Stomach smooth muscle (tissue), 2 donors: ENCODE results near the gene SHROOM3.
"Not testable (repeated sequence)": the region's sequence is repeated elsewhere in the genome, so short reads cannot be mapped to it uniquely, and the experiment has no call there.

Experiments
- H3K27ac ChIP-seq: one replicate; pipeline ENCODE4 v1.7.0; 2013; ENCODE audit warnings: mild to moderate bottlenecking, low read length, inconsistent platforms
- H3K27me3 ChIP-seq, 2 donors: one replicate each; pipeline ENCODE4 v1.7.0; 2013; ENCODE audit warnings: low read length in 2 of 2; ENCODE audit not compliant: insufficient read depth in 2 of 2, control insufficient read depth in 1 of 2
- H3K36me3 ChIP-seq, 2 donors: one replicate each; pipeline ENCODE4 v1.7.0; 2013; ENCODE audit warnings: low read length in 2 of 2; ENCODE audit not compliant: control insufficient read depth in 2 of 2, insufficient read depth in 2 of 2
- H3K4me1 ChIP-seq: one replicate; pipeline ENCODE4 v1.7.0; 2013; ENCODE audit warnings: low read length; ENCODE audit not compliant: control insufficient read depth, insufficient read depth
- H3K4me3 ChIP-seq, 2 donors: one replicate each; pipeline ENCODE4 v1.7.0; 2013; ENCODE audit warnings: low read length in 2 of 2
- H3K9ac ChIP-seq, 2 donors: one replicate each; pipeline ENCODE4 v1.7.0; 2013; ENCODE audit warnings: low read length in 2 of 2, mild to moderate bottlenecking in 1 of 2
- H3K9me3 ChIP-seq, 2 donors: one replicate each; pipeline ENCODE4 v1.7.0; 2013; ENCODE audit warnings: low read length in 2 of 2; ENCODE audit not compliant: control insufficient read depth in 2 of 2
- donor health status: healthy.
- donor health status: Pancreatic carcinoma.

The SHROOM3 gene

GRCh38 chr4:76608549-76608948 lies 173.5 kb downstream of the SHROOM3 start:
- not testable (repeated sequence) for H3K4me1 ChIP-seq, H3K36me3 ChIP-seq, H3K27me3 ChIP-seq, H3K4me3 ChIP-seq, H3K27ac ChIP-seq, H3K9ac ChIP-seq, H3K9me3 ChIP-seq

GRCh38 chr4:76610751-76611547 lies 175.9 kb downstream of the SHROOM3 start:
- H3K4me3 ChIP-seq: no peak overlapping the region
- H3K9me3 ChIP-seq: no peaks in the 10 kb centered on the region
- H3K9ac ChIP-seq: peak overlapping the region in 1 of 2 donors; percentile 7

DNA sequence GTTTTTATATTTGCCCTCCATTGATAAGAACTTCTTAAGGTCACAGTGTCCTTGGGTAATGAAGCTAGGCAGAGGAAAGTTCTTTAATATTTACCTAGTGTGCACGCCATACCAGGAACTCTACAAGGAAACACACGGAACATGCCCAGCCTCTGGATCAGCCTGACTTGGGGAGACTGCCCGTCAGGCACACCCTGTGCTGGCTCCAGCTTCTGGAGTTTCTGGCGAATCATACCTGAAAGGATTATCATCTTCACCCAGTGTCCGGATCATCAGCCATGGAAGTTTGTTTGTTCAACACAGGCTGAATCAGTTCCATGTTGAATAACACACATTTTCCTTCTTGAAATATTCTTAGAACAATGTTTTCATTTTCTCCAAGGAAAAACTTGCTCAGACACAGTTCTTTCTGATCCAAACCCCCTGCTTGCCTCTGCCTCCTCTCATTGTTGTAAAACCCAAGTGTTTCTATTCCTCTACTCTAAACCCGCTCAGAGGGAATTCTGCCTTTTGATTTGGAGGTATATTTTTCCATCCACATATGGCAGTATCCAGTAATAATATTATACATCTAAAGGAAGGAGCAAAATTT lies 176.7 kb downstream of the SHROOM3 start:
- no peak overlapping the region for H3K4me3 ChIP-seq
- peak overlapping the region in 1 of 2 donors; percentile 3 for H3K9ac ChIP-seq
- H3K9me3 ChIP-seq: no peaks in the 10 kb centered on the region
- H3K27me3 ChIP-seq: no peaks in the 10 kb centered on the region
- peaks cover 9% of the 10 kb centered on the region for H3K4me1 ChIP-seq
- no peaks in the 10 kb centered on the region for H3K36me3 ChIP-seq
- H3K27ac ChIP-seq: peak overlapping the region; percentile 50

More at GRCh38 chr4:76610751-76611547, 175.9 kb downstream of the SHROOM3 start:
- H3K27ac ChIP-seq: peak overlapping the region; percentile 50
- peaks cover 9% of the 10 kb centered on the region for H3K4me1 ChIP-seq
- H3K27me3 ChIP-seq: no peaks in the 10 kb centered on the region
- H3K36me3 ChIP-seq: no peaks in the 10 kb centered on the region

DNA sequence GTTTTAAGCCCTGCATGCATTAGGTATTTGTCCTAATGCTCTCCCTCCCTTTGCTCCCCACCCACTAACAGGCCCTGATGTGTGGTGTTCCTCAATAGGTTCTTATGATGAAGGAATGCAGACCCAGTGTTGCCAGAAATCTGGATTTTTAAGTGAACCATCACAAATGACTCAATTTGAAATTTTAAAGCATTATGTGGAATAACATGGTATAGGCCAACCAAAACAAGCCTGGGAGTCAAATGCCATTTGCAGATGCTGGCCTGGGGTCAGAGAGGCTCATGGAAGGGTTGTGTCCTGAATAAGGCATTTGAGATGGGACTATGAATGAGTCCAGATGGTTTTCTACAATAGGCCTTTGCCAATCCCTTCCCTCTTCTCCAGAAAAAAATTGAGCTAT lies 179.6 kb downstream of the SHROOM3 start:
- Histone ChIP-seq H3K4me1 (peaks cover 6% of the 10 kb centered on the region), H3K36me3 (no peaks in the 10 kb centered on the region), H3K9me3 (no peaks in the 10 kb centered on the region), H3K9ac (no peak overlapping the region), H3K4me3 (no peak overlapping the region), H3K27me3 (no peaks in the 10 kb centered on the region), H3K27ac (no peak overlapping the region)

- Histone ChIP-seq H3K4me1 (peaks cover 6% of the 10 kb centered on the region), H3K36me3 (no peaks in the 10 kb centered on the region), H3K9me3 (no peaks in the 10 kb centered on the region), H3K9ac (no peak overlapping the region), H3K4me3 (no peak overlapping the region), H3K27ac (no peak overlapping the region), H3K27me3 (no peaks in the 10 kb centered on the region)
Measured at GRCh38 chr4:76615999-76616398, 181.0 kb downstream of the SHROOM3 start.

DNA sequence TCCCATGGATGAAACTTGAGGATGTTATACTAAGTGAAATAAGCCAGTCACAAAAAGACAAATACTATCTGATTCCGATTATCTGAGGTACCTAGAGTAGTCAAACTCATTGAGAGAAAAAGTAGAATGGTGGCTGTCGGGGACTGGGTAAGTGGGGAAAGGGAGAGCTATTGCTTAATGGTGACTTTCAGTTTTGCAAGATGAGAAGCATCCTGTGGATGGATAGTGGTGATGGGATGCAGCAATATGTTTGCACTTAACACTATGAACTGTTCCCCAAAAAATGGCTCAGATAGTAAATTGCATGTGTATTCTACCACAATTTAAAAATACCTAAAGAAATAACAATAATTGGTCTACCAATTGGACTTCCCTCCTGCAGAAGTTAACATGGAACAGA lies 181.5 kb downstream of the SHROOM3 start:
- Histone ChIP-seq H3K4me3 (no peak overlapping the region), H3K27ac (no peak overlapping the region), H3K9me3 (no peaks in the 10 kb centered on the region), H3K4me1 (peaks cover 6% of the 10 kb centered on the region), H3K27me3 (no peaks in the 10 kb centered on the region), H3K9ac (no peak overlapping the region), H3K36me3 (no peaks in the 10 kb centered on the region)

DNA sequence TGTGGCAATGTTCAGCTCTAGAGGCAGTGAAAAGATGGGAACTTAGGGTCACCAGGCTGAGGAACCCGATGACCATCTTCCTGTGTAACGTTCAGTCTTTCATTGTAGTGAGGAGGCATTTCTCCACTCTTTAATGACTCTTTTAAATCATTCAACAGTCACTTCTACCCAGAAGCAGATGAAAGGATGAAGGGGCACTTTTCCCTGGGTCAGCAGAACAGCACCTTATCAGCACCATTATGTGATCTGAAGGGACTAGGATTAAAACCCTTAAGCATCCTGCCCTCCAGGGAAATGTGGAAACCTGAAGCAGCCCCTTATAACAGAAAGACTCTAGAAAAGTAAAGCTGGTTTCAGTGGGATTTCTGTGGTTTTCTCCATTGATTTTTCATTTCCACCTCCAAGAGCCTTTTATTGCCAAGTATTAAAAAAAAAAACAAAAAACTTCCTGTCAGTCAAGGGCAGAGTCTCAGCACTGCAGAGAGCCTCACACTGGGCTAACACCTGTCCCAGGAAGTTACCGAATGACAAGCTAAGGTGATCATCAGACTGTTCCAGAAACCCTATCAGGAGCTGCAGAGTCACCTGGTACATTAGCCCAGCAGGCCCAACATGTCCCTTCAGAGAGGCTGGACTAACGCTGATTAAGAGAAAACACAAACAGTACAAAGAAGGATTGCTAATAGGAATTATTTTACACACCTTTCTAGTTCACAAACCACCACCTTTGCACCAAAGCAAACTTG lies 185.9 kb downstream of the SHROOM3 start:
- no peaks in the 10 kb centered on the region for H3K36me3 ChIP-seq
- H3K9ac ChIP-seq: no peak overlapping the region
- no peak overlapping the region for H3K4me3 ChIP-seq
- H3K4me1 ChIP-seq: peaks cover 5% of the 10 kb centered on the region
- H3K27ac ChIP-seq: peak overlapping the region; percentile 3
- H3K27me3 ChIP-seq: no peaks in the 10 kb centered on the region
- no peaks in the 10 kb centered on the region for H3K9me3 ChIP-seq

DNA sequence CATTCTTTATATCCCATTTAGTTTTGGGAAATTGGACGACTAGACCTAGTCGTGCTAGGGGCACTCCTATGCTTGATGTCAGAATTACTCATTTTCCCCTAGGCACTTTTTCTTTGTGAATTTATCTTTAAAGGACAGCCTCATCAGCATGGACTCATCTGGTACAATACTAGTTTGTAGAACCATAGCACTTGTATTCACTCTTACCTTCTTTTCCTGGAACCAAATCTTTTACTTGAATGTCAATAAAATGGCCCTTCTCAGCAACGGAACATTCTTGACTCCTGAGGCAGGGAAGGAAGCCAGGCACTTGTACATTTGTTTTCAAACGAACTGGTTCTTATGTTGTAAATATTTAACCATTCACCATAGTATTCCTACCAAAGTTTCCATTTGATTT lies 187.1 kb downstream of the SHROOM3 start:
- H3K27me3 ChIP-seq: no peaks in the 10 kb centered on the region
- H3K4me1 ChIP-seq: peaks cover 5% of the 10 kb centered on the region
- no peak overlapping the region for H3K9ac ChIP-seq
- no peak overlapping the region for H3K4me3 ChIP-seq
- H3K9me3 ChIP-seq: no peaks in the 10 kb centered on the region
- no peaks in the 10 kb centered on the region for H3K36me3 ChIP-seq
- H3K27ac ChIP-seq: peak overlapping the region; percentile 68

DNA sequence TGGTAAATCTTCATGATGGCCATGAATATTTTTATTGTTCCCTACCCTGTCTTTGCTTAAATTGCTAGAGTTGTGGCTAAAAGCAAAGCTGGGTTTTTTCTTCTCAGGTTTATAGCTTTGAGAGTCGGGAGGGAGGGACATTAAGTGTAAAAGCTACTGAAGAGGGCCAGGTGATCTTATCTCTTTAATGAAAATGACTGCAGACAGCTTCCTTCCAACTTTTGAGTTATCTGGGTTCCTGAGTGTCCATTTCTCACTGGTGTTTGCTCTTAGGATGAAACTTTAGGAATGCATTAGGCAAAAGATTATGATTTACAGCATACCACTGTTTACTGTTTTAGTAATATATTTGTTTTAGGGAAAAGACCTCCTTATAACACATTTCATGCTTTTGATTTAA lies 187.7 kb downstream of the SHROOM3 start:
- no peaks in the 10 kb centered on the region for H3K27me3 ChIP-seq
- H3K27ac ChIP-seq: peak overlapping the region; percentile 68
- H3K4me1 ChIP-seq: peaks cover 5% of the 10 kb centered on the region

DNA sequence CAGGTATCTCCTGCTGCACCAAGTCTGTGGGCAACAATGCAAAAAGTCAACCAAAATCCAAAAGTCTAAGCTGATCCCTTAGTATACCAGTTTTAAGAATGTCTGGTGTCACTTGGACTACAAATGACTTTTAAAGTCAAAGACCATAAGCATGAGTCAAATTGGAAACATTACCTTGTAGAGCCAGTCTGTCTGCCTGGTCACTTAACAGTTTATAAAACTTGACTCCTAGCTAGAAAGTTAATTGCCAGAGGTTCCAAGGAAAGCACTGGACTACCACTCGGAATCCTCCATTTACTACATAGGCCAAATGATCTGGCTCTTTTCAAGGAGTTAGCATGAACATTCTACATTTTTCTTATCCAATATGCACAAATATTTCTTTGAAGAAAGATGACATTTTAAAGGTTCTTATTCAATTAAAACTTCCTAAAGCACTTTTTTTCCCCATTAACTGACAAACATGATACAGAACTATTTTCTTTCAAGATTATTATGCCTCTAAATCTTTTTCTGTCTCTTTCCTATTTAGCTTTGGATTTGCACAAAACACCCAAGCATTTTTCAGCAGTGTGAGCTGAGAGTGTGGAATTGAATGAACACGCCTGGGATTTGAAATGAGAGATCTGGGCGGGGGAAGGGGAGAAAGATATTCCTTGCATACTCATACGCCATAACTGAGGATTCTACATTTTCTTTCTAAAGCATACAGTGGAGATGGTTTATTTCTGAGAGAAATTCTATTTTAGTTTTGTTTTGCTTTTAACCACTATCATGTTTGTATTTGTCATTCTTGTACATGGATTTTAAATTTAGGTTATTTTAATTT lies 188.4 kb downstream of the SHROOM3 start:
- peaks cover 5% of the 10 kb centered on the region for H3K4me1 ChIP-seq
- peak overlapping the region in 1 of 2 donors; percentile 36 for H3K4me3 ChIP-seq
- H3K27me3 ChIP-seq: no peaks in the 10 kb centered on the region
- H3K36me3 ChIP-seq: no peaks in the 10 kb centered on the region
- peak overlapping the region in 1 of 2 donors; percentile 60 for H3K9ac ChIP-seq
- H3K27ac ChIP-seq: peak overlapping the region; percentile 68
- no peaks in the 10 kb centered on the region for H3K9me3 ChIP-seq

More for the DNA sequence above, 187.7 kb downstream of the SHROOM3 start:
- Histone ChIP-seq H3K9ac (no peak overlapping the region), H3K9me3 (no peaks in the 10 kb centered on the region), H3K36me3 (no peaks in the 10 kb centered on the region), H3K4me3 (no peak overlapping the region)
